Fibroblast of lung (primary cell): ENCODE results near the gene ATP6V0C. TPM values are rescaled to one million over a fixed set of nuclear protein-coding genes. Genes with fewer than 3 reads are reported as not detected.

ENCODE experiments used
- DNase-seq, 2 donors: peaks; one replicate each; pipeline versions ENCODE4 v3.0.0 to v3.0.0-alpha.2; 2010; ENCODE audit warnings: low read depth in 2 of 2
- H2AFZ ChIP-seq: 2 replicates; pipeline ENCODE4 v1.5.1; 2012; ENCODE audit warnings: low read length, control low read depth, inconsistent platforms
- H3K27ac ChIP-seq: 2 replicates; pipeline ENCODE4 v1.5.1; 2011; ENCODE audit warnings: low read length, control low read depth; ENCODE audit not compliant: insufficient read depth
- H3K27me3 ChIP-seq: 2 replicates; pipeline ENCODE4 v1.5.1; 2011; ENCODE audit warnings: mild to moderate bottlenecking, low read length; ENCODE audit not compliant: control insufficient read depth, insufficient read depth
- H3K36me3 ChIP-seq: 2 replicates; pipeline ENCODE4 v1.5.1; 2011; ENCODE audit warnings: low read length; ENCODE audit not compliant: control insufficient read depth, insufficient read depth
- H3K4me1 ChIP-seq: 2 replicates; pipeline ENCODE4 v1.5.1; 2011; ENCODE audit warnings: low read length; ENCODE audit not compliant: control insufficient read depth, insufficient read depth; ENCODE audit errors: extremely low read depth
- H3K4me2 ChIP-seq: 2 replicates; pipeline ENCODE4 v1.5.1; 2011; ENCODE audit warnings: low read length, control low read depth; ENCODE audit not compliant: insufficient read depth; ENCODE audit errors: extremely low read depth
- H3K4me3 ChIP-seq, 4 experiments: fragments of 200-600 bp in 1 of 4; sonication (generic) in 1 of 4; replicated peaks in 1 of 4; 2 replicates each; pipeline ENCODE4 v1.5.1; 2011 to 2016; ENCODE audit warnings: low read length in 4 of 4, low read depth in 3 of 4, mild to moderate bottlenecking in 3 of 4, control low read depth in 2 of 4, inconsistent platforms in 1 of 4, mixed read lengths in 1 of 4; ENCODE audit not compliant: insufficient read depth in 1 of 4; ENCODE audit errors: control extremely low read depth in 1 of 4
- H3K79me2 ChIP-seq: 2 replicates; pipeline ENCODE4 v1.5.1; 2012; ENCODE audit warnings: mild to moderate bottlenecking, low read length, inconsistent platforms; ENCODE audit not compliant: control insufficient read depth, insufficient read depth
- H3K9ac ChIP-seq: 2 replicates; pipeline ENCODE4 v1.5.1; 2011; ENCODE audit warnings: mild to moderate bottlenecking, low read length, control low read depth; ENCODE audit not compliant: insufficient read depth
- H3K9me3 ChIP-seq: 2 replicates; pipeline ENCODE4 v1.5.1; 2012; ENCODE audit warnings: low read depth, low read length; ENCODE audit not compliant: control insufficient read depth, insufficient read depth
- H4K20me1 ChIP-seq: 2 replicates; pipeline ENCODE4 v1.5.1; 2011; ENCODE audit warnings: low read length; ENCODE audit not compliant: control insufficient read depth, insufficient read depth; ENCODE audit errors: extremely low read depth
- EZH2 ChIP-seq: IDR thresholded peaks from 2 replicates; pipeline ENCODE4 v1.5.1; 2012; ENCODE audit warnings: low read length, control low read depth, mild to moderate bottlenecking; ENCODE audit errors: missing control alignments
- polyA plus RNA-seq, 2 donors: library from polyadenylated mRNA; depleted of rRNA in 1 of 2; stranded (reverse) in 1 of 2; unstranded in 1 of 2; fragments of >200 nt; gene quantifications; 2 replicates each; pipeline ENCODE4 v1.2.1, GENCODE V29; 2011 to 2012; ENCODE audit warnings: missing spikeins in 1 of 2
- total RNA-seq: library from RNA; depleted of rRNA; stranded (reverse); fragments of >200 nt; gene quantifications from 2 replicates; pipeline ENCODE4 v1.2.1, GENCODE V29; 2014
- TF ChIP-seq, protein P1 (sequence below), 2 donors: IDR thresholded peaks in 1 of 2; conservative IDR thresholded peaks in 1 of 2; 1 replicate in 1 of 2; 2 replicates in 1 of 2; pipeline ENCODE4 v1.5.1; 2011 to 2012; ENCODE audit warnings: low read length in 2 of 2, control low read depth in 1 of 2, inconsistent platforms in 1 of 2, low read depth in 1 of 2, mild to moderate bottlenecking in 1 of 2

Gene ATP6V0C
- total and polyA plus RNA-seq, 2 donors (not counting 1 experiment from before 2014, with no cell fraction given) = 11.2 to 43.0 TPM

DNA sequence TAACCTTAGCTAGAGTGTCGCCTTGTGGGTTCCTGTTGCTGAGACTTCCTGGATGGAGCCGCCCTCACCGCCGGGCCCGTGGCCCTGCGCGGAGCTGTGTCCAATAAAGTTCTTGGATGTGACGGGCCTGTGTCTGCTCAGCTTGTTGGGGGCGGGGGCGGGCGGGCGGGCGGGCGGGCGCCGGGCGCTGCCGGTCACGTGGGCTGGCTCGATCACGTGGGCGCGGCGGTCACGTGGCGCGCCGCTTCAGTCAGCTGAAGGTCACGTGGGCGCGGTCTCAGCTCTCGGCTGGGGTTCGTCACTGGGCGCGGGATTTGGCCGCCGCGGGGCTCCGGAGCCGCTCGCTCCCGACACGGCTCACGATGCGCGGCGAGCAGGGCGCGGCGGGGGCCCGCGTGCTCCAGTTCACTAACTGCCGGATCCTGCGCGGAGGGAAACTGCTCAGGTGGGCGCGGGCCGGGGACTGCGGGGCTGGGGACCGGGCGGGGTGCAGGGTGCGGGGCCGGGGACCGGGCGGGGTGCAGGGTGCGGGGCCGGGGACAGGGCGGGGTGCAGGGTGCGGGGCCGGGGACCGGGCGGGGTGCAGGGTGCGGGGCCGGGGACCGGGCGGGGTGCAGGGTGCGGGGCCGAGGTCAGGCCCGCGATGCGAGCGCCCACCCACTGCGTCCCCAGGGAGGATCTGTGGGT is 6.5 kb downstream of the ATP6V0C start, which contains the start of gene AMDHD2:
TSS of gene AMDHD2 (plus strand) at position 275 of the 687 bp plus-strand sequence. CDS start at position 363, 88 bp downstream.
- Histone ChIP-seq H3K4me3 (peak within 1 kb of the TSS; percentile 63 to 75 (median 70)), H3K4me1 (peaks cover 16% of the 10 kb centered on the region), H3K4me2 (peak within 1 kb of the TSS; percentile 52), H2AFZ (no peak within 1 kb of the TSS), H4K20me1 (peaks cover 2% of the 10 kb centered on the region), H3K36me3 (peaks cover 25% of the 10 kb centered on the region), H3K27ac (peak within 1 kb of the TSS; percentile 55), H3K9ac (peak within 1 kb of the TSS; percentile 79), H3K27me3 (no peaks in the 10 kb centered on the region), H3K9me3 (no peaks in the 10 kb centered on the region), H3K79me2 (peaks cover 59% of the 10 kb centered on the region)
- TF ChIP-seq, protein P1, sequence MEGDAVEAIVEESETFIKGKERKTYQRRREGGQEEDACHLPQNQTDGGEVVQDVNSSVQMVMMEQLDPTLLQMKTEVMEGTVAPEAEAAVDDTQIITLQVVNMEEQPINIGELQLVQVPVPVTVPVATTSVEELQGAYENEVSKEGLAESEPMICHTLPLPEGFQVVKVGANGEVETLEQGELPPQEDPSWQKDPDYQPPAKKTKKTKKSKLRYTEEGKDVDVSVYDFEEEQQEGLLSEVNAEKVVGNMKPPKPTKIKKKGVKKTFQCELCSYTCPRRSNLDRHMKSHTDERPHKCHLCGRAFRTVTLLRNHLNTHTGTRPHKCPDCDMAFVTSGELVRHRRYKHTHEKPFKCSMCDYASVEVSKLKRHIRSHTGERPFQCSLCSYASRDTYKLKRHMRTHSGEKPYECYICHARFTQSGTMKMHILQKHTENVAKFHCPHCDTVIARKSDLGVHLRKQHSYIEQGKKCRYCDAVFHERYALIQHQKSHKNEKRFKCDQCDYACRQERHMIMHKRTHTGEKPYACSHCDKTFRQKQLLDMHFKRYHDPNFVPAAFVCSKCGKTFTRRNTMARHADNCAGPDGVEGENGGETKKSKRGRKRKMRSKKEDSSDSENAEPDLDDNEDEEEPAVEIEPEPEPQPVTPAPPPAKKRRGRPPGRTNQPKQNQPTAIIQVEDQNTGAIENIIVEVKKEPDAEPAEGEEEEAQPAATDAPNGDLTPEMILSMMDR (conservative IDR thresholded peaks at IDR 0.05 in 1 of 2, IDR thresholded peaks at IDR 0.05 in 1 of 2; ENCODE audit: low read depth in 1 of 2, low read length in 2 of 2) = no peak
- TF ChIP-seq EZH2 = no peak
- DNase-seq = peak; percentile 84 to 92

DNA sequence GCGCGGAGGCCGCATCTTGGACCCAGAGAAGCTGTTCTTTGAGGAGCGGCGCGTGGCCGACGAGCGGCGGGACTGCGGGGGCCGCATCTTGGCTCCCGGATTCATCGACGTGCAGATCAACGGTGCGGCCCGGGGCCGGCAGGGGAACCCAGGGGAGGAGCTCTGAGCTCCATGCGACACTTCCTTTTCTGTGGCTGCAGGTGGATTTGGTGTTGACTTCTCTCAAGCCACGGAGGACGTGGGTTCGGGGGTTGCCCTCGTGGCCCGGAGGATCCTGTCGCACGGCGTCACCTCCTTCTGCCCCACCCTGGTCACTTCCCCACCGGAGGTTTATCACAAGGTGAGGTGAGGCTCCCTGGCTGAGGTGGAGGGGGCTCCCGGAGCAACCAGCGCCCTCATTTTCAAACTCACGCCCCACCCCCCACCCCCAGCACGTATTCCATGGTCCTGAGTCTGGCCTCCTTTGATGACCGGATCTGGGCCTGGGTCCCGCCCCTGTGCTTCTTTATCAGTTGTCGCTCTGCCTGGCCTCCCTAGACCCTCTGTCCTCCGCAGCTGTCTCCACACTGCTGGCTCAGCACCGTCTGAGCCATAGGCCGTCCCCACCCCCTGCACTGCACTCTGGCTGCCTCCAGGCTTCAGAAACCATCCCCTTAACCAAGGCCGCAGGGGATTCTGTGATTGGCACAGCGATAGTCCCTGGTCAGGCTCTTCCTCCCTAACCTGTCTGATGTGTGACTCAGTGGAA is 7.2 kb downstream of the ATP6V0C start:
- Histone ChIP-seq H3K27me3 (no peaks in the 10 kb centered on the region), H3K4me3 (peak overlapping the region; percentile 63 to 75 (median 70)), H3K79me2 (peaks cover 52% of the 10 kb centered on the region), H3K27ac (peak overlapping the region; percentile 55), H3K4me2 (peak overlapping the region; percentile 38), H4K20me1 (peaks cover 2% of the 10 kb centered on the region), H3K36me3 (peaks cover 26% of the 10 kb centered on the region), H2AFZ (no peak overlapping the region), H3K4me1 (peaks cover 12% of the 10 kb centered on the region), H3K9me3 (no peaks in the 10 kb centered on the region), H3K9ac (peak overlapping the region; percentile 79)
- TF ChIP-seq EZH2 = no peak
- DNase-seq = no peak

DNA sequence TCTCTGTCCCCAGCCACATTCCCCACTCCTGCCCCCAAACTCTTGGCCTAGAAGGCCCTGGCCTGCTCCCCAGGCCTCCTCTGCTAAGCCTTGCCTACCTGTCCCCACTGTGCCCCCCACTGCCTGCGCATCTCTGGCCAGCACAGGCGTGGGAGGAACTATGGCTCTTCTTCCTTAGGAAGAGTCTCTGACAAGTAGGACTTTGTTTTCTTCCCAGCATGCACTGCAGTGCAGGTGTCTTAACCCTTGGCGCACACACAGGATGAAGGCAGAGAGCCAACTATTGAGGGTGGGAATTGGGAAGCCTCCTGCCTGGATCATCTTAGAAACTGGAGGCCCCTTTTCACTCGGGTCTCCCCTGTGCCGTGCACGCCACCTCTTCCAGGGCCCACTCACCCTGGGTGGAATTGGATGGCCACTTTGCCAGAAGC is 10.1 kb downstream of the ATP6V0C start:
- no peak overlapping the region for H3K4me3 ChIP-seq
- no peak for DNase-seq
- no peaks in the 10 kb centered on the region for H3K9me3 ChIP-seq
- peaks cover 23% of the 10 kb centered on the region for H3K79me2 ChIP-seq
- H4K20me1 ChIP-seq = no peaks in the 10 kb centered on the region
- no peak for TF ChIP-seq EZH2
- TF ChIP-seq, protein P1 (conservative IDR thresholded peaks at IDR 0.05 in 1 of 2, IDR thresholded peaks at IDR 0.05 in 1 of 2; ENCODE audit: low read depth in 1 of 2, low read length in 2 of 2) = no peak
- peaks cover 41% of the 10 kb centered on the region for H3K36me3 ChIP-seq
- H3K4me1 ChIP-seq = peaks cover 5% of the 10 kb centered on the region
- no peak overlapping the region for H3K9ac ChIP-seq
- H3K27me3 ChIP-seq = no peaks in the 10 kb centered on the region
- no peak overlapping the region for H3K27ac ChIP-seq
- no peak overlapping the region for H2AFZ ChIP-seq
- H3K4me2 ChIP-seq = no peak overlapping the region
